ENCODE data around the gene ASCL2. TPM values are rescaled to one million over a fixed set of nuclear protein-coding genes. Genes with fewer than 3 reads are reported as not detected.
A peak's percentile ranks its signal among the peaks of the same experiment; 100 is the strongest.

The ASCL2 gene
- total and polyA plus RNA-seq, 7 experiments from 2014 or later = 0.32 to 2.1 (median 0.45) TPM; not detected in 3

- intact Hi-C loops (cut with micrococcal nuclease) = no loop called here
- H3K27me3 ChIP-seq (ENCODE audit: control insufficient read depth in 2 of 2, insufficient read depth in 2 of 2, low read length in 2 of 2) = no peaks in the 10 kb centered on the region
- H3K36me3 ChIP-seq (ENCODE audit: control insufficient read depth in 2 of 3, insufficient read depth in 3 of 3, low read length in 3 of 3) = no peaks in the 10 kb centered on the region
- Mint-ChIP-seq H3K27me3 (peaks cover 0 to 17% (median 8%) of the 10 kb centered on the region in 5 donors), H3K27ac (peak overlapping the region in 5 of 9 donors; percentile 38 to 80 (median 48)), H3K4me3 (peak overlapping the region; percentile 39 to 75 (median 61)), H3K4me1 (peaks cover 15 to 24% (median 22%) of the 10 kb centered on the region in 7 donors), H3K36me3 (no peaks in the 10 kb centered on the region), H3K9me3 (no peaks in the 10 kb centered on the region)
- no peaks in the 10 kb centered on the region for H3K9me3 ChIP-seq (ENCODE audit: control insufficient read depth in 2 of 3, low read length in 3 of 3)
- ATAC-seq = no peak
- ChIA-PET POLR2A (no interaction called here), CTCF (no interaction called here)
- H3K27ac ChIP-seq (ENCODE audit: low read depth, low read length) = no peak overlapping the region
- peaks cover 18 to 20% of the 10 kb centered on the region in 2 donors for H3K4me1 ChIP-seq (ENCODE audit: control insufficient read depth in 2 of 2, insufficient read depth in 2 of 2, low read length in 2 of 2)
- no peak for DNase-seq
- H3K4me3 ChIP-seq (ENCODE audit: low read length) = peak overlapping the region; percentile 25
Observed at GRCh38 chr11:2265854-2266585, 4.4 kb downstream of the ASCL2 start.

- intact Hi-C loops (cut with micrococcal nuclease) = no loop called here
Observed at GRCh38 chr11:2265396-2265795, 5.0 kb downstream of the ASCL2 start.

GRCh38 chr11:2264366-2265053 is 5.9 kb downstream of the ASCL2 start:
- Histone ChIP-seq H3K4me1 (ENCODE audit: control insufficient read depth in 2 of 2, insufficient read depth in 2 of 2, low read length in 2 of 2) (peaks cover 18 to 20% of the 10 kb centered on the region in 2 donors), H3K27me3 (ENCODE audit: control insufficient read depth in 2 of 2, insufficient read depth in 2 of 2, low read length in 2 of 2) (no peaks in the 10 kb centered on the region), H3K36me3 (ENCODE audit: control insufficient read depth in 2 of 3, insufficient read depth in 3 of 3, low read length in 3 of 3) (no peaks in the 10 kb centered on the region), H3K9me3 (ENCODE audit: control insufficient read depth in 2 of 3, low read length in 3 of 3) (no peaks in the 10 kb centered on the region), H3K4me3 (ENCODE audit: low read length) (no peak overlapping the region), H3K27ac (ENCODE audit: low read depth, low read length) (no peak overlapping the region)
- CTCF ChIA-PET = no interaction called here
- ATAC-seq = no peak
- H3K36me3 Mint-ChIP-seq = no peaks in the 10 kb centered on the region
- peaks cover 15 to 23% (median 21%) of the 10 kb centered on the region in 7 donors for H3K4me1 Mint-ChIP-seq
- H3K4me3 Mint-ChIP-seq = no peak overlapping the region
- intact Hi-C loops (cut with micrococcal nuclease) = no loop called here
- POLR2A ChIA-PET = no interaction called here
- no peak overlapping the region for H3K27ac Mint-ChIP-seq
- no peak for DNase-seq
- H3K27me3 Mint-ChIP-seq = peaks cover 0 to 12% (median 8%) of the 10 kb centered on the region in 5 donors
- no peaks in the 10 kb centered on the region for H3K9me3 Mint-ChIP-seq

More at GRCh38 chr11:2265396-2265795, 5.0 kb downstream of the ASCL2 start:
- Mint-ChIP-seq H3K27ac (peak overlapping the region in 4 of 9 donors; percentile 38 to 80 (median 46)), H3K36me3 (no peaks in the 10 kb centered on the region), H3K4me1 (peaks cover 15 to 23% (median 21%) of the 10 kb centered on the region in 7 donors), H3K4me3 (peak overlapping the region; percentile 23 to 75 (median 60)), H3K9me3 (no peaks in the 10 kb centered on the region), H3K27me3 (peaks cover 0 to 13% (median 8%) of the 10 kb centered on the region in 5 donors)
- peak in 1 of 9 donors; percentile 26 for DNase-seq
- POLR2A ChIA-PET = no interaction called here
- Histone ChIP-seq H3K9me3 (ENCODE audit: control insufficient read depth in 2 of 3, low read length in 3 of 3) (no peaks in the 10 kb centered on the region), H3K27me3 (ENCODE audit: control insufficient read depth in 2 of 2, insufficient read depth in 2 of 2, low read length in 2 of 2) (no peaks in the 10 kb centered on the region), H3K4me3 (ENCODE audit: low read length) (peak overlapping the region; percentile 25), H3K36me3 (ENCODE audit: control insufficient read depth in 2 of 3, insufficient read depth in 3 of 3, low read length in 3 of 3) (no peaks in the 10 kb centered on the region), H3K27ac (ENCODE audit: low read depth, low read length) (no peak overlapping the region), H3K4me1 (ENCODE audit: control insufficient read depth in 2 of 2, insufficient read depth in 2 of 2, low read length in 2 of 2) (peaks cover 18 to 20% of the 10 kb centered on the region in 2 donors)
- CTCF ChIA-PET = no interaction called here
- ATAC-seq = peak; percentile 63

GRCh38 chr11:2263724-2264360 is 6.5 kb downstream of the ASCL2 start:
- Histone ChIP-seq H3K4me3 (ENCODE audit: low read length) (no peak overlapping the region), H3K9me3 (ENCODE audit: control insufficient read depth in 2 of 3, low read length in 3 of 3) (no peaks in the 10 kb centered on the region), H3K27ac (ENCODE audit: low read depth, low read length) (no peak overlapping the region), H3K27me3 (ENCODE audit: control insufficient read depth in 2 of 2, insufficient read depth in 2 of 2, low read length in 2 of 2) (no peaks in the 10 kb centered on the region), H3K4me1 (ENCODE audit: control insufficient read depth in 2 of 2, insufficient read depth in 2 of 2, low read length in 2 of 2) (peaks cover 18 to 20% of the 10 kb centered on the region in 2 donors), H3K36me3 (ENCODE audit: control insufficient read depth in 2 of 3, insufficient read depth in 3 of 3, low read length in 3 of 3) (no peaks in the 10 kb centered on the region)
- no peak overlapping the region for H3K27ac Mint-ChIP-seq
- intact Hi-C loops (cut with micrococcal nuclease) = no loop called here
- H3K4me3 Mint-ChIP-seq = no peak overlapping the region
- CTCF ChIA-PET = no interaction called here
- peaks cover 0 to 10% (median 8%) of the 10 kb centered on the region in 5 donors for H3K27me3 Mint-ChIP-seq
- ATAC-seq (no peak), DNase-seq (no peak)
- peaks cover 15 to 23% (median 21%) of the 10 kb centered on the region in 7 donors for H3K4me1 Mint-ChIP-seq
- H3K9me3 Mint-ChIP-seq = no peaks in the 10 kb centered on the region
- POLR2A ChIA-PET = no interaction called here
- no peaks in the 10 kb centered on the region for H3K36me3 Mint-ChIP-seq

- Mint-ChIP-seq H3K36me3 (no peaks in the 10 kb centered on the region), H3K9me3 (no peaks in the 10 kb centered on the region), H3K27me3 (peaks cover 0 to 4% (median 3%) of the 10 kb centered on the region in 5 donors), H3K27ac (no peak overlapping the region), H3K4me1 (peaks cover 15 to 18% (median 17%) of the 10 kb centered on the region in 7 donors), H3K4me3 (no peak overlapping the region)
- no peak for ATAC-seq
- no peak overlapping the region for H3K27ac ChIP-seq (ENCODE audit: low read depth, low read length)
- H3K9me3 ChIP-seq (ENCODE audit: control insufficient read depth in 2 of 3, low read length in 3 of 3) = no peaks in the 10 kb centered on the region
- no peaks in the 10 kb centered on the region for H3K36me3 ChIP-seq (ENCODE audit: control insufficient read depth in 2 of 3, insufficient read depth in 3 of 3, low read length in 3 of 3)
- peaks cover 13 to 20% of the 10 kb centered on the region in 2 donors for H3K4me1 ChIP-seq (ENCODE audit: control insufficient read depth in 2 of 2, insufficient read depth in 2 of 2, low read length in 2 of 2)
- H3K27me3 ChIP-seq (ENCODE audit: control insufficient read depth in 2 of 2, insufficient read depth in 2 of 2, low read length in 2 of 2) = no peaks in the 10 kb centered on the region
- DNase-seq = no peak
- no peak overlapping the region for H3K4me3 ChIP-seq (ENCODE audit: low read length)
- intact Hi-C loops (cut with micrococcal nuclease) = no loop called here
- POLR2A ChIA-PET = no interaction called here
- CTCF ChIA-PET = no interaction called here
Observed at GRCh38 chr11:2263071-2263565, 7.3 kb downstream of the ASCL2 start.

GRCh38 chr11:2262301-2263070 is 7.9 kb downstream of the ASCL2 start:
- H3K4me3 Mint-ChIP-seq = no peak overlapping the region
- Histone ChIP-seq H3K4me3 (ENCODE audit: low read length) (no peak overlapping the region), H3K4me1 (ENCODE audit: control insufficient read depth in 2 of 2, insufficient read depth in 2 of 2, low read length in 2 of 2) (peaks cover 13 to 20% of the 10 kb centered on the region in 2 donors), H3K36me3 (ENCODE audit: control insufficient read depth in 2 of 3, insufficient read depth in 3 of 3, low read length in 3 of 3) (no peaks in the 10 kb centered on the region), H3K27me3 (ENCODE audit: control insufficient read depth in 2 of 2, insufficient read depth in 2 of 2, low read length in 2 of 2) (no peaks in the 10 kb centered on the region), H3K9me3 (ENCODE audit: control insufficient read depth in 2 of 3, low read length in 3 of 3) (no peaks in the 10 kb centered on the region), H3K27ac (ENCODE audit: low read depth, low read length) (no peak overlapping the region)
- peaks cover 15 to 18% (median 16%) of the 10 kb centered on the region in 7 donors for H3K4me1 Mint-ChIP-seq
- H3K27me3 Mint-ChIP-seq = no peaks in the 10 kb centered on the region
- ATAC-seq (no peak), DNase-seq (no peak)
- no peaks in the 10 kb centered on the region for H3K9me3 Mint-ChIP-seq
- no peaks in the 10 kb centered on the region for H3K36me3 Mint-ChIP-seq
- ChIA-PET POLR2A (no interaction called here), CTCF (no interaction called here)
- no peak overlapping the region for H3K27ac Mint-ChIP-seq
- intact Hi-C loops (cut with micrococcal nuclease) = no loop called here
